Left colon (tissue), 2 donors: ENCODE data around the gene DNPEP. TPM values are rescaled to one million over a fixed set of nuclear protein-coding genes. Genes with fewer than 3 reads are reported as not detected.
"Not testable (repeated sequence)": the region's sequence is repeated elsewhere in the genome, so short reads cannot be mapped to it uniquely, and the experiment has no call there.

Source experiments
- ATAC-seq: fragments of 200-7000 bp; cut with Tn5 transposase; one replicate; pipeline ENCODE4 v1.9.1; 2020; ENCODE audit warnings: mild to moderate bottlenecking, moderate library complexity
- DNase-seq, 2 donors: peaks; one replicate each; pipeline ENCODE4 v3.0.0-alpha.2; 2020
- intact Hi-C, 2 donors: fragments of 100-400 bp; cut with DNase I in 1 of 2; cut with micrococcal nuclease in 1 of 2; formaldehyde crosslinking; loops; one replicate each; pipeline versions ENCODE4 v1.11.2 to v1.14.0; 2022; cut with DNase I, micrococcal nuclease
- total RNA-seq, 2 donors: library from RNA; stranded (reverse); fragmentation: NEBNext Ultra II Directional; extraction: Animal tissue kit (Norgen Biotek cat#: 25700); gene quantifications; one replicate each; pipeline ENCODE4 v1.2.1, GENCODE V29; 2021
- donor health status: DM: no; HTN: no; CAD: no.
- donor health status: DM: yes; HTN: yes; CAD: no.

DNPEP gene
- total RNA-seq, 2 donors from 2014 or later = 94.2 to 130 TPM

DNA sequence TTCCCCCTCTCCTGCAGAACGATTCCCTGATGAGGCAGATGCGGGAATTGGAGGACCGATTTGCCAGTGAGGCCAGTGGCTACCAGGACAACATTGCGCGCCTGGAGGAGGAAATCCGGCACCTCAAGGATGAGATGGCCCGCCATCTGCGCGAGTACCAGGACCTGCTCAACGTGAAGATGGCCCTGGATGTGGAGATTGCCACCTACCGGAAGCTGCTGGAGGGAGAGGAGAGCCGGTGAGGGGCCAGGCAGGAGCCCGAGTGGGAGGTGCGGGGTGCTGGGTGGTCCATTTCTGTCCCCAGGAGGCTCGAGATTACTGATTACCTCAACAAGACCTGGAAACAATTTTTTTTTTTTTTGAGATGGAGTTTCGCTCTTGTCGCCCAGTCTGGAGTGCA lies 33.6 kb upstream of the DNPEP start:
- ATAC-seq (no peak), DNase-seq (peak in 1 of 2 donors; percentile 23)
- intact Hi-C loops = no loop called here

DNA sequence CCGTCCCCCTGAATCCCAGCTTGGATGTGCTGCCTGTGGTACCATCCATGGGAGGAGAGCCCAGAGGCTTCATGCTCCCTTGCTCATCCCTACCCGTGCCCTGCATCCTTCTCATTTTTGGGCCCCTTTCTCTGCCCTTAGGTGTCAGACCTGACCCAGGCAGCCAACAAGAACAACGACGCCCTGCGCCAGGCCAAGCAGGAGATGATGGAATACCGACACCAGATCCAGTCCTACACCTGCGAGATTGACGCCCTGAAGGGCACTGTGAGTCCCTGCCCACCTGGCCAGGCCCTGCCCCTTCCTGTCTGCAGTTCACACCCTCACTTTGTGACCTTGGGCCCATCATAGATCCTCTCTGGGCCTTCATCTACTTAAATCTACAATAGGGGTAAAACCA lies 33.0 kb upstream of the DNPEP start:
- ATAC-seq (no peak), DNase-seq (no peak)
- intact Hi-C loops = no loop called here

DNA sequence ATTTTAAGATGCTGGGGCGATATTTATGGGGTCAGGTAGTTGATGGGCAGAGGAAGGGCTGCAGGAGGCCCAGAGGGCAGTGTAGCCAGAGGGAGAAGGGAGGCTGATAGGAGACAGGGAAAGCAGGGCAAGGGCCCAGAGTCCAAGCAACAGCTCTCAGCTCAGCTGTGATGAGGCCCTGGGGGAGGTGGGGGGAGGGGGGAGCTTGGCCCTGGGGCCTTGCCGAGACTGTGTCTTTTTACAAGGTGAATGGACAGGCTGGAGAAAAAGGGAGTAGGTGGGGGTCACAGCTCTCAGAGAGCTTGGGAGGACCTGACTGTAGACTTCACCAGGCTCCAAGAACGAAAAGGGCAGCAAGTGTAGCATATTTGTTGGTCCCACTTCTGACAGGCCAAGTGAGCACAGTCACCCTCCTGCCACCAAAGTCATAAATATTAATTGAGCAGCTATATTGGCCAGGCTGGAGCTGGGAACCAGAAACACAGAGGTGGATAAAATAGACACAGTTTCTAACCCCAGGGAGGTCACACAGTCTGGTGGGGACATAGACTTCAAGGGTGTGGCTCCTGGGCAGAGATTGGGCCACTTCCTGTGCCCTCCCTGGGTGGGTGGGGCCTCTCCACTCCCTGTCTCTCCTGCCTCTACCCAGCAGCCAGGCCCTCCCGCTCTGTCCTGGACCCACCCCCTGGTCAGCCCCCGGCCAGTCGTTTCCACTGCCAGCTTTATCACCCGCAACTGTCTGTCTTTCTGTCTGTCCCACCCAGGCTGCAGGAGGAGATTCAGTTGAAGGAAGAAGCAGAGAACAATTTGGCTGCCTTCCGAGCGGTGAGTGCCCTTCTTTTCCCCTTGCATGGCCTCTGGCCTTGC lies 31.9 kb upstream of the DNPEP start:
- intact Hi-C loops = no loop called here
- peak; percentile 74 for ATAC-seq
- peak in 1 of 2 donors; percentile 64 for DNase-seq

DNA sequence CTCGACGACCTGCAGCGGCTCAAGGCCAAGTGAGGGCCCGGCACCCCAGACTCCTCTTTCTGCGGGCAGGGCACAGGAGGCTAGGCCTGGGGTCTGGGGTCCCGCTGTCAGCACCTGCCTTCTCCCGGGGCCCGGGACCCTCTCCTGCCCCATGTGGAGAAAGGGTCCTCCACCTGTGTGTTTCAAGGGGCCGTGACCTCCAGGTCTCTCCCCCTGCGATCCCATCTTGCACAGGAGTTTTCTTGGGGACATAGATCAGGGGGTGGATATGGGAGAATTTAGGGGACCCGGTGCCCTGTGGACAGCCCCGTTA lies 31.3 kb upstream of the DNPEP start:
- ATAC-seq (no peak), DNase-seq (no peak)
- intact Hi-C loops = no loop called here

DNA sequence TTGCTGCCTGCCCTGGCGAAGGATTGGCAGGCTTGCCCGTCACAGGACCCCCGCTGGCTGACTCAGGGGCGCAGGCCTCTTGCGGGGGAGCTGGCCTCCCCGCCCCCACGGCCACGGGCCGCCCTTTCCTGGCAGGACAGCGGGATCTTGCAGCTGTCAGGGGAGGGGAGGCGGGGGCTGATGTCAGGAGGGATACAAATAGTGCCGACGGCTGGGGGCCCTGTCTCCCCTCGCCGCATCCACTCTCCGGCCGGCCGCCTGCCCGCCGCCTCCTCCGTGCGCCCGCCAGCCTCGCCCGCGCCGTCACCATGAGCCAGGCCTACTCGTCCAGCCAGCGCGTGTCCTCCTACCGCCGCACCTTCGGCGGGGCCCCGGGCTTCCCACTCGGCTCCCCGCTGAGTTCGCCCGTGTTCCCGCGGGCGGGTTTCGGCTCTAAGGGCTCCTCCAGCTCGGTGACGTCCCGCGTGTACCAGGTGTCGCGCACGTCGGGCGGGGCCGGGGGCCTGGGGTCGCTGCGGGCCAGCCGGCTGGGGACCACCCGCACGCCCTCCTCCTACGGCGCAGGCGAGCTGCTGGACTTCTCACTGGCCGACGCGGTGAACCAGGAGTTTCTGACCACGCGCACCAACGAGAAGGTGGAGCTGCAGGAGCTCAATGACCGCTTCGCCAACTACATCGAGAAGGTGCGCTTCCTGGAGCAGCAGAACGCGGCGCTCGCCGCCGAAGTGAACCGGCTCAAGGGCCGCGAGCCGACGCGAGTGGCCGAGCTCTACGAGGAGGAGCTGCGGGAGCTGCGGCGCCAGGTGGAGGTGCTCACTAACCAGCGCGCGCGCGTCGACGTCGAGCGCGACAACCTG lies 30.7 kb upstream of the DNPEP start, which contains the start of gene DES:
DES (plus strand) TSS at position 223 of the 857 bp plus-strand sequence; CDS start at position 309, 86 bp downstream.
- ATAC-seq (peak; percentile 49), DNase-seq (peak in 1 of 2 donors; percentile 74)
- intact Hi-C loops = no loop called here

DNA sequence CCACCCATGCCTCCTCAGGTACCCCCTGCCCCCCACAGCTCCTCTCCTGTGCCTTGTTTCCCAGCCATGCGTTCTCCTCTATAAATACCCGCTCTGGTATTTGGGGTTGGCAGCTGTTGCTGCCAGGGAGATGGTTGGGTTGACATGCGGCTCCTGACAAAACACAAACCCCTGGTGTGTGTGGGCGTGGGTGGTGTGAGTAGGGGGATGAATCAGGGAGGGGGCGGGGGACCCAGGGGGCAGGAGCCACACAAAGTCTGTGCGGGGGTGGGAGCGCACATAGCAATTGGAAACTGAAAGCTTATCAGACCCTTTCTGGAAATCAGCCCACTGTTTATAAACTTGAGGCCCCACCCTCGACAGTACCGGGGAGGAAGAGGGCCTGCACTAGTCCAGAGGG lies 29.7 kb upstream of the DNPEP start:
- DNase-seq (no peak), ATAC-seq (no peak)
- intact Hi-C loops = no loop called here

DNA sequence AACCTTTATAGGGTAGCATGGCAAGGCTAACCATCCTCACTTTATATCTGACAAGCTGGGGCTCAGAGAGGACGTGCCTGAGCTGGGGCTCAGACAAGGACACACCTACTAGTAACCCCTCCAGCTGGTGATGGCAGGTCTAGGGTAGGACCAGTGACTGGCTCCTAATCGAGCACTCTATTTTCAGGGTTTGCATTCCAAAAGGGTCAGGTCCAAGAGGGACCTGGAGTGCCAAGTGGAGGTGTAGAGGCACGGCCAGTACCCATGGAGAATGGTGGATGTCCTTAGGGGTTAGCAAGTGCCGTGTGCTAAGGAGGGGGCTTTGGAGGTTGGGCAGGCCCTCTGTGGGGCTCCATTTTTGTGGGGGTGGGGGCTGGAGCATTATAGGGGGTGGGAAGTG lies 29.2 kb upstream of the DNPEP start:
- ATAC-seq (no peak), DNase-seq (no peak)
- intact Hi-C loops = no loop called here

DNA sequence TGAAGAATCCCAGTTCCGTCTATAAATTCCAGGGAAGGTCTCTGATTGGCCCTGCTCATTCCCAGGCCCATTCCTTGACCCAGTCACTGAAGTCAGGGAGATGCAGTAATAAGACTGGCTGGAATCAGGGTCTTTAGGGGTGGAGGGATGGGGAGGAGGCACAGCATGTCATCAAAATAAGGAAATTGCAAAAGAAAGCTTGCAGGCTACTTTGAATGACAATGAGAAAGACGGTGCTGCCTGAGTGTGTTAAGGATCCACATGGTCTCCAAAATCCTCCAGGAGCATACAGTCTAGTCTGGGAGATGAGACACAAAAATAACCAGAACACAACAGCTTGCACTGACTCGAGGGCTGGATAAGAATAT lies 28.5 kb upstream of the DNPEP start:
- DNase-seq (no peak), ATAC-seq (no peak)
- intact Hi-C loops = no loop called here

DNA sequence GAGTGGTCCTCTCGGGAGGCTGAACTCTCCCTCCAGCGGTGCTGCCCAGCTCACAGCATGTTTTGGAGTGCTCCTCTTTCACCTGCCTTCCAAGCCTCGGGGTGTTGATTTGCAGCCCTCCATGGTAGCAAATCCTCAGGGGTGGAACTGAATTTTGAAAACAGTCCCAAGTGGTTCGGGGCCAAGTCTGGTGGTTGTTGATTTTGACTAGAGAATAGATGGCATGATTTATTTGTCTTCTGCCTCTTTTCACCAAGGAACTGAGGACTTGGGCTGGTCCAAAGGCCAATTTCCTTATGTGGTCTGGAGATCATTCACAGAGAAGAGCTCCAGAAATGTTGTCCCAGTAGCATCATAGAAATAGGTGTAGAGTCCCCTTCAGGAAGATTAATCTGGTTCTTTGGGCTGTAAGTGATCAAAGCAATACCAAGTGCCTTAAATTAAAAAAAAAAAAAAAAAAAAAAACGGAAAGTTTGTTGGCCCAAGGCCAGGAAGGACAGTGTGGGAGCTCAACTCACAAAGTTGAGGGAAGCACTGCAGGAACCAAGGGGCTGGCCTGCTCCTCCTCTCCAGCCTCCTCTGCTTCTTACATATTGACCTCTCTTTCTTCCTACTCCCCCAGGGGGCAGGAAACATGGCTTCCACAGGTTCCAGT lies 28.0 kb upstream of the DNPEP start:
- intact Hi-C loops = no loop called here

DNA sequence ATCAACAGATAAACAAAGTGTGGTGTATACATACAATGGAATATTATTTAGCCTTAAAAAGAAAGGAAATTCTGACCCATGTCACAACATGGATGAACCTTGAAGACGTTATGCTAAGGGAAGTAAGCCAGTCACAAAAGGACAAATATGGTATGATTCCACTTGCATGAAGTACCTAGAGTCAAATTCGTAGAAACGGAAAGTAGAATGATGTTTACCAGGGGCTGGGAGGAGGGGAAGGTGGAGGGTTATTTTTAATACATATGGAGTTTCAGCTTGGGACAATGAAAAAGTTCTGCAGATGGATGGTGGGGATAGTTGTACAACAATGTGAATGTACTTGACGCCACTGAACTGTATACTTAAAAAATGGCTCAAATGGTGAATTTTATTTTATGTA lies 27.1 kb upstream of the DNPEP start:
- DNase-seq (no peak), ATAC-seq (no peak)
- intact Hi-C loops = no loop called here

More for the DNA sequence above, 28.0 kb upstream of the DNPEP start:
- no peak for DNase-seq
- ATAC-seq = no peak

DNA sequence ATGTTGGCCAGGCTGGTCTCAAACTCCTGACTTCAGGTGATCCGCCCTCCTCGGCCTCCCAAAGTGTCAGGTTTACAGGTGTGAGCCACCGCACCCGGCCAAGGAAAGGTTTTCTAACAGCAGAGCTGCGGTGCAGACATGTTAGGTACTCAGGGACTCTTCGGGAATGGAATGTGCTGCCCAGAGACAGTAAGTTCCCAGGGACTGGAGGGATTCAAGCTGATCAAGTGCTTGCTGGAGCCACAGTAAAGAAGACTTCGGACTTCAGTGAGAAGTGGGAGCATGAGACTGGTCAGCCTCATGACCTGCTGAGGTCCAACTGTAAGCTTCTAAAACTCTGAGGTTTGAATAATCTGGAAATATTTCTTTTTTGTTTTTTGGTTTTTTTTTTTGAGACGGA lies 22.7 kb upstream of the DNPEP start:
- no peak for ATAC-seq
- no peak for DNase-seq
- intact Hi-C loops = no loop called here

DNA sequence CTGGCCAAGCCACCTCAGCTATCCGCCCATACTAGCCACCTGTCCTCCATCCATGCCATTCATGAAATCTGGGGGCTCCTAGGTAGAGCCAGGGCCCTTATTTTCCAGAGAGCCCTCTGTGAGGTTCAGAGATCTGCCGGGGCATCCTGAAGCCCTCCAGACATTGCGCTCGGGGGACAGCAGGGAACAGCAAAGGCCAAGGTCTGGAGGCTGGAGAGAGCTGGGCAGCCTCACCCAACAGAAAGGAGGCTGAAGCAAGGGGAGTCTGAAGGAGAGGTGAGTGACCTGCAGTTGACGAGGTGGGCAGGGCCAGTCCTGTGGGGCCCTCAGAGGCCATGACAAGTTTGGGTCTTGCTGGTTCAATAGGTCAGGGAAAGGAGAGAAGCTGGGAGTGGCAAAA lies 21.9 kb upstream of the DNPEP start:
- DNase-seq (no peak), ATAC-seq (no peak)
- intact Hi-C loops = loop anchor here in 1 of 2 donors (10.0 kb wide), 1 partner anchor 125 kb away; no protein-coding TSS in a partner anchor

DNA sequence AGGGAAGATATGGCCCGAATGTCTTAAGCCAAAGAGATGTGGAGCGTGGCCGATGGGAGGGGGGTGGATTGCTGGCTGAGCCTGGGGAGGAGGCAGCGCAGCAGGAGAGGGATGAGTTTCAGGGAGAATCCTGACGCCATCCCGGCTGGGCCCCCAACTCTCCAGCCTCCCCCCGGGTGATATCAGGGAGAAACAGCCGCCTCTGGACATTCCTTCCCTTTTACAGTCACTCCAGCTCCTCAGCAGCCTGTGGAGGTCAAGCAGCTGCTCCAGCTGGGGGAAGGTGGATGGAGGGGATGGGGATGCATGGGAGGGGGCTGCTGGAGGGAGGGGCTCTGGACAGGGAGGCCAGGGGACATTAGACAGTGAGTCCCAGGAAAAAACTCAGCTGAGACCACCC lies 20.9 kb upstream of the DNPEP start:
- ATAC-seq (no peak), DNase-seq (peak in 1 of 2 donors; percentile 71)
- intact Hi-C loops = loop anchor here in 1 of 2 donors (10.0 kb wide), 1 partner anchor 126 kb away; no protein-coding TSS in a partner anchor

DNA sequence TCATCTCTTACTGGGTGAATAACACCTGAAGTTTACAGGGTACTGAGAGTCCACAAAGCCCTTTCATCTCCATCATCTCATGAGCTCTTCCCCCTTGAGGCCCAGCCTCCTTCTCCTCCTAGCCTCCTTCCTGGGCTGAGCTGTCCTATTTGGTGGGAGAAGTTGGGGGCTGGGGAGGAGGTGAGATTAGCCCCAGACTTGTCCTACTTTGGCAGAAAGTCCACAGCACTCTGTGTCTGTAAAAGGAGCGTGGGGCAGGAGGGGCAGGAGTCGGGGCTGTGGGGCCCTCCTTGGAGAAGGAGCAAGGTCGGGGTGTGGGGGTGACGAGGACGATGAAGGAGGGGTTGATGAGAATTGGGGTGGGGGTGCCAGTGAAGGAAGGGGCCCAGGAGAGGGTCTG lies 20.5 kb upstream of the DNPEP start:
- no peak for ATAC-seq
- intact Hi-C loops = loop anchor here in 1 of 2 donors (10.0 kb wide), 1 partner anchor 127 kb away; no protein-coding TSS in a partner anchor
- DNase-seq = no peak

DNA sequence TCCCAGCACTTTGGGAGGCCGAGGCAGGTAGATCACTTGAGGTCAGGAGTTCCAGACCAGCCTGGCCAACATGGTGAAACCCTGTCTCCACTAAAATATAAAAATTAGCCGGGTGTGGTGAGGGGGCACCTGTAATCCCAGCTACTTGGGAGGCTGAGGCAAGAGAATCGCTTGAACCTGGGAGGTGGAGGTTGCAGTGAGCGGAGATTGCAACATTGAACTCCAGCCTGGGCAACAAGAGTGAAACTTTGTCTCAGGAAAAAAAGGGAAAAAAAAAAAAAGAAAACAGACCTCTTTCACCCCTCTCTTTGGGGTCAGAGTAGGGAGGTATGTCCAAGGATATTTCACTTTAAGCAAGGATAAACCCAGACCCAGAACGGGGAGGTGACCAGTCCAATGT lies 19.6 kb upstream of the DNPEP start:
- not testable (repeated sequence) for ATAC-seq, DNase-seq
- intact Hi-C loops = loop anchor here in 1 of 2 donors (10.0 kb wide), 1 partner anchor 127 kb away; no protein-coding TSS in a partner anchor

DNA sequence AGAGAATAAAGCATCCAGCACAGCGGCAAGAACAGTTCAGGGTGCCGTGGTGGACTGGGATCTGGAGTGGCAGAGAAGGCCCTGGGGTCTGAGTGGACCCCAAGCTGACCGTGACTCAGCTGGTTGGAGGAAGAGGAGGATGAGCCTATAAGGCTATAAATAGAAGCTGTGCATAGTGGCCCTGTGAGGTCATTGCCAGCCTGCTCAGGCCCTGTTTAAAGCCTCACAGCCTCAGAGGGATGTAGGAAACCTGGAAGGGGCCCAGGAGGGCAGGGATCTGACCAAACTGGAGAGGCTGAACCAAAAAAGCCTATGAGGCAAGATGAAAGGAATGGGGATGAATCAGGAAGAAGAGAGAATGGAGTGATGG lies 19.1 kb upstream of the DNPEP start:
- intact Hi-C loops = loop anchor here in 1 of 2 donors (10.0 kb wide), 1 partner anchor 128 kb away; no protein-coding TSS in a partner anchor
- DNase-seq (peak in 1 of 2 donors; percentile 80), ATAC-seq (no peak)

DNA sequence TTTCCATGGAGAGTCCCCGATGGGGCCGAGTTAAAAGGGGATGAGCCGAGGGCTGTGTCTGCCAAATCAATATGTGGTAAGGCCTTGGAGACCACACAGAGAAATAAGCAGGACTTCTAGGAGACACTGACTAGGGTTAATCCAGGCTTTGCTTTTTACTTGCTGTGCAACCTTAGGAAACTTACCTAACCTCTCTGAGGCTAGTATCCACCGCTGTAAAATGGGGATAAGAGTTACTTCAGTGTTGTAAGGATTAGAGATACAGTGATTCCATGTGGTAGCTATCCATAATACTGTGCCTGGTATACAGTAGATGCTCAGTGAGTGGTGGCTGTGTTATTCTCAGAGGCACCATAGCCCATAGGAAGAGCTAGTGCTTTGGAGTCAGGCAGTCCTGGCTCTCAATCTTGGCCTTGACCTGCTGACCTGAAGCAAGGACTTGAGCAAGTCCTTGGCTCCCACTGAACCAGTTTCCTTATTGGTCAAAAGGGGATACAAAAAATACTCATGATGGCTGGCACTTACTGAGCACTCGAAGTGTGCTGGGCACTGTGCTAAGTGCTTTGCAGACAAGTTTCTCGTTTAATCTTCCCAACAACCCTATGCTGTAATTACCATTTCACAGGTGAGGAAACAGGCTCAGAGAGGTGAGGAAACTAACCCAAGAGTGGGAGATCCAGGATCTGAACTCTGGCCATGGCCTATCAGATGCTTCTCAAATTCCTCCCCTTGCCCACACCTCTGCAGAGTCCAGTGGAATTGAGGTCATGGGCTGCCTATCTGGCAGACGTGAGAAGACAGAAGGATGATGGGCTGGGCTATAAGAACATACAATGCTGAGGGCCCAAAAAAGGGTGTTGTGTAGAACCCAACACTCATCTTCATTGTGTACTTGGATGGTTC lies 18.5 kb upstream of the DNPEP start:
- no peak for ATAC-seq
- intact Hi-C loops = loop anchor here in 1 of 2 donors (10.0 kb wide), 1 partner anchor 129 kb away; no protein-coding TSS in a partner anchor
- DNase-seq = no peak

DNA sequence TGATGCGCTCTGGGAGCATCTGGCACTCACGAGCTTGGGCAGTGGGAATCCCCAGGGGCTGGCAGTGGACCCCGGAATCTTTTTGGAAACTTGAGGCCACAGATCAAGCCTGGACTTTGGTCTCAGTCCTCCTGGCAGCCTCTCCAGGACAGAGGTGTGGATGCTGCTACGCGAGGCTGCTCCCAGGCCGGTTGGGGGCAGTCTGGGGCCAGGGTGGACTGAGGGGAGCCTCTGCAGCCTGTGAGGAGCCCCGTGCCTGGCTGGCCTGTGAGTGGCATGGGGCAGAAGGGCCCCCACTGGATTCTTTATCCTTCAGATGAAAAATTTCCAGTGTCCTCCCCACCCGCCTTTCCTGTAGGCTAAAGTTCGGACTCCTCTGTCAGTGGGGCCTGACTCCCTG lies 17.7 kb upstream of the DNPEP start:
- ATAC-seq = peak; percentile 44
- DNase-seq = peak in 1 of 2 donors; percentile 68
- intact Hi-C loops = loop anchor here in 1 of 2 donors (10.0 kb wide), 1 partner anchor 129 kb away; no protein-coding TSS in a partner anchor
